ENCODE results near the gene ZBTB48.
A peak's percentile ranks its signal among the peaks of the same experiment; 100 is the strongest.

ZBTB48 gene

GRCh38 chr1:6600410-6601048 lies 20.7 kb downstream of the ZBTB48 start:
- Histone ChIP-seq H3K4me3 (ENCODE audit: low read length) (peak overlapping the region; percentile 80), H3K36me3 (ENCODE audit: insufficient read depth, low read length) (peaks cover 25% of the 10 kb centered on the region), H3K27me3 (ENCODE audit: insufficient read depth, low read length) (no peaks in the 10 kb centered on the region), H3K9me3 (ENCODE audit: low read length) (no peaks in the 10 kb centered on the region), H2AFZ (ENCODE audit: low read depth, low read length) (no peak overlapping the region), H3K4me1 (ENCODE audit: insufficient read depth, low read length) (peaks cover 36% of the 10 kb centered on the region)

GRCh38 chr1:6601049-6601922 lies 21.5 kb downstream of the ZBTB48 start:
- H3K27me3 ChIP-seq (ENCODE audit: insufficient read depth, low read length) = no peaks in the 10 kb centered on the region
- peaks cover 36% of the 10 kb centered on the region for H3K4me1 ChIP-seq (ENCODE audit: insufficient read depth, low read length)
- no peaks in the 10 kb centered on the region for H3K9me3 ChIP-seq (ENCODE audit: low read length)
- no peak overlapping the region for H2AFZ ChIP-seq (ENCODE audit: low read depth, low read length)
- H3K4me3 ChIP-seq (ENCODE audit: low read length) = peak overlapping the region; percentile 80
- H3K36me3 ChIP-seq (ENCODE audit: insufficient read depth, low read length) = peaks cover 19% of the 10 kb centered on the region

- peak overlapping the region; percentile 80 for H3K4me3 ChIP-seq (ENCODE audit: low read length)
- H3K9me3 ChIP-seq (ENCODE audit: low read length) = no peaks in the 10 kb centered on the region
- H2AFZ ChIP-seq (ENCODE audit: low read depth, low read length) = no peak overlapping the region
- peaks cover 13% of the 10 kb centered on the region for H3K36me3 ChIP-seq (ENCODE audit: insufficient read depth, low read length)
- no peaks in the 10 kb centered on the region for H3K27me3 ChIP-seq (ENCODE audit: insufficient read depth, low read length)
- H3K4me1 ChIP-seq (ENCODE audit: insufficient read depth, low read length) = peaks cover 36% of the 10 kb centered on the region
Measured at GRCh38 chr1:6601923-6602668, 22.3 kb downstream of the ZBTB48 start.

- Histone ChIP-seq H3K36me3 (ENCODE audit: insufficient read depth, low read length) (peaks cover 7% of the 10 kb centered on the region), H3K4me3 (ENCODE audit: low read length) (peak within 1 kb of the TSS; percentile 80), H3K4me1 (ENCODE audit: insufficient read depth, low read length) (peaks cover 36% of the 10 kb centered on the region), H3K9me3 (ENCODE audit: low read length) (no peaks in the 10 kb centered on the region), H2AFZ (ENCODE audit: low read depth, low read length) (peak within 1 kb of the TSS; percentile 67), H3K27me3 (ENCODE audit: insufficient read depth, low read length) (no peaks in the 10 kb centered on the region)
Measured at GRCh38 chr1:6602669-6603237, 23.0 kb downstream of the ZBTB48 start, which contains the start of gene KLHL21. KLHL21 (minus strand) TSS chr1:6602869; CDS start chr1:6602817, 52 bp downstream.

- Histone ChIP-seq H3K4me1 (ENCODE audit: insufficient read depth, low read length) (peaks cover 36% of the 10 kb centered on the region), H3K9me3 (ENCODE audit: low read length) (no peaks in the 10 kb centered on the region), H3K36me3 (ENCODE audit: insufficient read depth, low read length) (peaks cover 3% of the 10 kb centered on the region), H3K4me3 (ENCODE audit: low read length) (peak overlapping the region; percentile 80), H3K27me3 (ENCODE audit: insufficient read depth, low read length) (no peaks in the 10 kb centered on the region), H2AFZ (ENCODE audit: low read depth, low read length) (peak overlapping the region; percentile 67)
Measured at GRCh38 chr1:6603238-6603914, 23.6 kb downstream of the ZBTB48 start.

- H3K4me3 ChIP-seq (ENCODE audit: low read length) = peak overlapping the region; percentile 80
- no peaks in the 10 kb centered on the region for H3K9me3 ChIP-seq (ENCODE audit: low read length)
- peaks cover 2% of the 10 kb centered on the region for H3K36me3 ChIP-seq (ENCODE audit: insufficient read depth, low read length)
- H2AFZ ChIP-seq (ENCODE audit: low read depth, low read length) = peak overlapping the region; percentile 67
- no peaks in the 10 kb centered on the region for H3K27me3 ChIP-seq (ENCODE audit: insufficient read depth, low read length)
- H3K4me1 ChIP-seq (ENCODE audit: insufficient read depth, low read length) = peaks cover 36% of the 10 kb centered on the region
Measured at GRCh38 chr1:6603915-6604558, 24.2 kb downstream of the ZBTB48 start.

- Histone ChIP-seq H3K4me1 (ENCODE audit: insufficient read depth, low read length) (peaks cover 7% of the 10 kb centered on the region), H3K36me3 (ENCODE audit: insufficient read depth, low read length) (peaks cover 11% of the 10 kb centered on the region), H3K27me3 (ENCODE audit: insufficient read depth, low read length) (no peaks in the 10 kb centered on the region), H3K9me3 (ENCODE audit: low read length) (no peaks in the 10 kb centered on the region), H3K4me3 (ENCODE audit: low read length) (peak overlapping the region; percentile 97), H2AFZ (ENCODE audit: low read depth, low read length) (peak overlapping the region; percentile 90)
Measured at GRCh38 chr1:6612641-6613360, 33.0 kb downstream of the ZBTB48 start.

- H2AFZ ChIP-seq (ENCODE audit: low read depth, low read length) = peak within 1 kb of the TSS; percentile 90
- H3K36me3 ChIP-seq (ENCODE audit: insufficient read depth, low read length) = peaks cover 16% of the 10 kb centered on the region
- H3K4me3 ChIP-seq (ENCODE audit: low read length) = peak within 1 kb of the TSS; percentile 97
- no peaks in the 10 kb centered on the region for H3K27me3 ChIP-seq (ENCODE audit: insufficient read depth, low read length)
- H3K9me3 ChIP-seq (ENCODE audit: low read length) = no peaks in the 10 kb centered on the region
- peaks cover 7% of the 10 kb centered on the region for H3K4me1 ChIP-seq (ENCODE audit: insufficient read depth, low read length)
Measured at GRCh38 chr1:6613361-6614018, 33.7 kb downstream of the ZBTB48 start, which contains the start of gene PHF13. PHF13 (plus strand) TSS chr1:6613731; CDS start chr1:6614067, 336 bp downstream.

GRCh38 chr1:6614019-6614928 lies 34.5 kb downstream of the ZBTB48 start:
- H3K4me1 ChIP-seq (ENCODE audit: insufficient read depth, low read length) = peaks cover 7% of the 10 kb centered on the region
- peaks cover 24% of the 10 kb centered on the region for H3K36me3 ChIP-seq (ENCODE audit: insufficient read depth, low read length)
- H3K4me3 ChIP-seq (ENCODE audit: low read length) = peak overlapping the region; percentile 78
- H3K27me3 ChIP-seq (ENCODE audit: insufficient read depth, low read length) = no peaks in the 10 kb centered on the region
- H2AFZ ChIP-seq (ENCODE audit: low read depth, low read length) = peak overlapping the region; percentile 84
- no peaks in the 10 kb centered on the region for H3K9me3 ChIP-seq (ENCODE audit: low read length)

- no peaks in the 10 kb centered on the region for H3K9me3 ChIP-seq (ENCODE audit: low read length)
- peak overlapping the region; percentile 78 for H3K4me3 ChIP-seq (ENCODE audit: low read length)
- H3K27me3 ChIP-seq (ENCODE audit: insufficient read depth, low read length) = no peaks in the 10 kb centered on the region
- peaks cover 7% of the 10 kb centered on the region for H3K4me1 ChIP-seq (ENCODE audit: insufficient read depth, low read length)
- no peak overlapping the region for H2AFZ ChIP-seq (ENCODE audit: low read depth, low read length)
- H3K36me3 ChIP-seq (ENCODE audit: insufficient read depth, low read length) = peaks cover 31% of the 10 kb centered on the region
Measured at GRCh38 chr1:6614929-6615785, 35.4 kb downstream of the ZBTB48 start.

Data from neuron (in vitro differentiated cells).